GM18858 (cell line): ENCODE measurements around the gene DEF6.

Experiments used
- ATAC-seq: cut with Tn5 transposase; IDR thresholded peaks from one replicate; pipeline ENCODE4 v1.9.1; 2021; ENCODE audit not compliant: unreplicated experiment

DEF6 gene

GRCh38 chr6:35342258-35343091 is 44.9 kb downstream of the DEF6 start, which contains the start of gene PPARD:
PPARD (plus strand) TSS chr6:35342558; CDS start chr6:35411088, 68,530 bp downstream.
- peak; percentile 81 for ATAC-seq

GRCh38 chr6:35343092-35343834 is 45.6 kb downstream of the DEF6 start:
- ATAC-seq, result no peak

GRCh38 chr6:35343835-35344550 is 46.4 kb downstream of the DEF6 start:
- no peak for ATAC-seq

GRCh38 chr6:35351422-35351821 is 53.8 kb downstream of the DEF6 start:
- ATAC-seq, result no peak

GRCh38 chr6:35352735-35353134 is 55.1 kb downstream of the DEF6 start:
- ATAC-seq, result no peak

- no peak for ATAC-seq
Observed at GRCh38 chr6:35354361-35355135, 56.9 kb downstream of the DEF6 start.

GRCh38 chr6:35356391-35356790 is 58.8 kb downstream of the DEF6 start:
- ATAC-seq, result no peak

- ATAC-seq, result no peak
Observed at GRCh38 chr6:35357677-35358076, 60.1 kb downstream of the DEF6 start.

- ATAC-seq, result no peak
Observed at GRCh38 chr6:35358086-35358485, 60.5 kb downstream of the DEF6 start.

GRCh38 chr6:35359346-35359743 is 61.7 kb downstream of the DEF6 start:
- no peak for ATAC-seq

GRCh38 chr6:35359744-35360348 is 62.2 kb downstream of the DEF6 start:
- ATAC-seq, result no peak

- no peak for ATAC-seq
Observed at GRCh38 chr6:35360349-35361138, 62.9 kb downstream of the DEF6 start.

GRCh38 chr6:35362200-35362599 is 64.6 kb downstream of the DEF6 start:
- no peak for ATAC-seq

- ATAC-seq, result no peak
Observed at GRCh38 chr6:35363293-35363750, 65.7 kb downstream of the DEF6 start.

- ATAC-seq, result no peak
Observed at GRCh38 chr6:35365594-35366203, 68.1 kb downstream of the DEF6 start.

GRCh38 chr6:35366204-35366596 is 68.6 kb downstream of the DEF6 start:
- ATAC-seq, result no peak

- no peak for ATAC-seq
Observed at GRCh38 chr6:35367646-35368037, 70.0 kb downstream of the DEF6 start.

GRCh38 chr6:35368038-35368887 is 70.6 kb downstream of the DEF6 start:
- ATAC-seq, result no peak
